HEK293 (cell line): ENCODE data around the gene SCAF1.

ENCODE experiments used
- SP7 ChIP-seq: fragments of 450-650 bp; formaldehyde crosslinking; IDR thresholded peaks from 2 replicates; pipeline ENCODE4 v1.5.1; 2016; ENCODE audit warnings: missing biosample characterization, missing genetic modification characterization
- ZNF776 ChIP-seq: fragments of 450-650 bp; formaldehyde crosslinking; IDR thresholded peaks from 2 replicates; pipeline ENCODE4 v1.5.0; 2017; ENCODE audit warnings: missing biosample characterization, missing genetic modification characterization, borderline replicate concordance
- TF ChIP-seq, protein P1 (sequence below): fragments of 450-650 bp; formaldehyde crosslinking; IDR thresholded peaks from 2 replicates; pipeline ENCODE4 v1.5.1; 2016; ENCODE audit warnings: missing biosample characterization, missing genetic modification characterization

GRCh38 chr19:49684983-49685553 lies 43.1 kb downstream of the SCAF1 start:
- TF ChIP-seq SP7 (tag by site-specific recombination) = no peak
- TF ChIP-seq, protein P1, sequence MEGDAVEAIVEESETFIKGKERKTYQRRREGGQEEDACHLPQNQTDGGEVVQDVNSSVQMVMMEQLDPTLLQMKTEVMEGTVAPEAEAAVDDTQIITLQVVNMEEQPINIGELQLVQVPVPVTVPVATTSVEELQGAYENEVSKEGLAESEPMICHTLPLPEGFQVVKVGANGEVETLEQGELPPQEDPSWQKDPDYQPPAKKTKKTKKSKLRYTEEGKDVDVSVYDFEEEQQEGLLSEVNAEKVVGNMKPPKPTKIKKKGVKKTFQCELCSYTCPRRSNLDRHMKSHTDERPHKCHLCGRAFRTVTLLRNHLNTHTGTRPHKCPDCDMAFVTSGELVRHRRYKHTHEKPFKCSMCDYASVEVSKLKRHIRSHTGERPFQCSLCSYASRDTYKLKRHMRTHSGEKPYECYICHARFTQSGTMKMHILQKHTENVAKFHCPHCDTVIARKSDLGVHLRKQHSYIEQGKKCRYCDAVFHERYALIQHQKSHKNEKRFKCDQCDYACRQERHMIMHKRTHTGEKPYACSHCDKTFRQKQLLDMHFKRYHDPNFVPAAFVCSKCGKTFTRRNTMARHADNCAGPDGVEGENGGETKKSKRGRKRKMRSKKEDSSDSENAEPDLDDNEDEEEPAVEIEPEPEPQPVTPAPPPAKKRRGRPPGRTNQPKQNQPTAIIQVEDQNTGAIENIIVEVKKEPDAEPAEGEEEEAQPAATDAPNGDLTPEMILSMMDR (tag by site-specific recombination) = no peak
- TF ChIP-seq ZNF776 (tag by site-specific recombination) = no peak
